ENCODE measurements around the gene KAZALD1.

DNA sequence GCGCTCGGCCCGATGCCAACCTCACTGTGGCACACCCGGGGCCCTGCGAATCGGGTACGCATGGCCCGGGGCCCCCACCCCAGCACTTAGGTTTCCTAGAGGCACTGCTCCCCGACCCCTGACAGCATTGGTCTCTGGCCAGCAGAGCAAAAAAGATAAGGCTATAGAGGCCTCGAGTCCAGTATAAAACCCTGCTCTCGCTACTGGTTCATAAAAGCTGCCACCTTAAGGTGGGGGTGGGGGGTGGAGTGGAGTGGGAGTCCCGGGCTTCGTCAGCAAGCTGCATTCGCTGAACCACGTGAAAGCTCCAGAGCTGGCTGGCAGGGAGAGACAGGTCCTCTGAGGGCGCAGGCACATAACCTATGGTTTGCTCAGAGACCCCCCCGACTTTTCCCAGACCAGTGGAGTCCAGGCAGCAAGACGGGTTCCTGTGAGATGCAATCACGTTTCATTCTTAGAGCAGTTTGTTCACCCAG lies 1.3 kb downstream of the KAZALD1 start:
- TF ChIP-seq, protein P1, sequence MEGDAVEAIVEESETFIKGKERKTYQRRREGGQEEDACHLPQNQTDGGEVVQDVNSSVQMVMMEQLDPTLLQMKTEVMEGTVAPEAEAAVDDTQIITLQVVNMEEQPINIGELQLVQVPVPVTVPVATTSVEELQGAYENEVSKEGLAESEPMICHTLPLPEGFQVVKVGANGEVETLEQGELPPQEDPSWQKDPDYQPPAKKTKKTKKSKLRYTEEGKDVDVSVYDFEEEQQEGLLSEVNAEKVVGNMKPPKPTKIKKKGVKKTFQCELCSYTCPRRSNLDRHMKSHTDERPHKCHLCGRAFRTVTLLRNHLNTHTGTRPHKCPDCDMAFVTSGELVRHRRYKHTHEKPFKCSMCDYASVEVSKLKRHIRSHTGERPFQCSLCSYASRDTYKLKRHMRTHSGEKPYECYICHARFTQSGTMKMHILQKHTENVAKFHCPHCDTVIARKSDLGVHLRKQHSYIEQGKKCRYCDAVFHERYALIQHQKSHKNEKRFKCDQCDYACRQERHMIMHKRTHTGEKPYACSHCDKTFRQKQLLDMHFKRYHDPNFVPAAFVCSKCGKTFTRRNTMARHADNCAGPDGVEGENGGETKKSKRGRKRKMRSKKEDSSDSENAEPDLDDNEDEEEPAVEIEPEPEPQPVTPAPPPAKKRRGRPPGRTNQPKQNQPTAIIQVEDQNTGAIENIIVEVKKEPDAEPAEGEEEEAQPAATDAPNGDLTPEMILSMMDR (conservative IDR thresholded peaks at IDR 0.05; ENCODE audit: low read depth, low read length): no peak
- no peak for TF ChIP-seq EZH2 (IDR thresholded peaks at IDR 0.05; ENCODE audit: low read length, unreplicated experiment)
